GM12878 (cell line): ENCODE data around the gene SLC10A1. TPM values are rescaled to one million over a fixed set of nuclear protein-coding genes. Genes with fewer than 3 reads are reported as not detected.

Experiments used
- ATAC-seq: fragments of 200-7000 bp; cut with Tn5 transposase; 3 replicates; pipeline ENCODE4 v1.9.1; 2020; ENCODE audit warnings: mild to moderate bottlenecking, moderate library complexity
- BruUV-seq: library from RNA; stranded (reverse); fragments of 400-500 nt; replicated peaks from 2 replicates; lab custom pipeline; 2021; lab: Mats Ljungman, UMichigan
- CTCF ChIA-PET: fragments of 300-600 bp; sonication (Branson Sonifier 250); formaldehyde crosslinking; extraction: SDS; loops from one replicate; lab custom pipeline; 2021; ENCODE audit warnings: inconsistent platforms; lab: Yijun Ruan, JAX
- POLR2A ChIA-PET: fragments of 350-600 bp; formaldehyde crosslinking; extraction: SDS; loops from one replicate; lab custom pipeline; 2021; ENCODE audit warnings: inconsistent platforms; lab: Charles Lee
- RAD21 ChIA-PET: fragments of 300-600 bp; sonication (Branson Sonifier 250); formaldehyde crosslinking; loops from one replicate; lab custom pipeline; 2023; ENCODE audit warnings: antibody characterized with exemption; ENCODE audit not compliant: unreplicated experiment; lab: Charles Lee
- SMC1A ChIA-PET: fragments of 300-600 bp; sonication (Branson Sonifier 250); formaldehyde crosslinking; loops from one replicate; lab custom pipeline; 2023; ENCODE audit not compliant: unreplicated experiment, uncharacterized antibody; lab: Charles Lee
- DNase-seq: peaks from one replicate; pipeline ENCODE4 v3.0.0-alpha.2; 2011; ENCODE audit warnings: low read depth, low spot score
- FAIRE-seq: peaks from 3 replicates; lab custom pipeline; 2011; peaks lifted over from hg19 to GRCh38; lab: Jason Lieb, UNC
- H2AFZ ChIP-seq: 2 replicates; pipeline ENCODE4 v1.6.0; 2011; ENCODE audit warnings: low read depth, low read length, control low read depth; ENCODE audit not compliant: control insufficient read depth
- H3K27ac ChIP-seq: 2 replicates; pipeline ENCODE4 v1.5.1; 2011; ENCODE audit warnings: control low read depth; ENCODE audit not compliant: control insufficient read depth, insufficient read depth
- H3K27me3 ChIP-seq, 2 experiments: replicated peaks in 1 of 2; 2 replicates each; pipeline versions ENCODE4 v1.6.0 to v1.6.1; 2011; ENCODE audit warnings: low read length in 1 of 2; ENCODE audit not compliant: control insufficient read depth in 2 of 2, insufficient read depth in 2 of 2
- H3K36me3 ChIP-seq, 2 experiments: 2 replicates each; pipeline ENCODE4 v1.5.1; 2011; ENCODE audit warnings: low read length in 1 of 2; ENCODE audit not compliant: control insufficient read depth in 2 of 2, insufficient read depth in 2 of 2
- H3K4me1 ChIP-seq: 2 replicates; pipeline ENCODE4 v1.6.1; 2011; ENCODE audit warnings: mild to moderate bottlenecking, low read length, moderate library complexity, mixed read lengths; ENCODE audit not compliant: control insufficient read depth, insufficient read depth
- H3K4me2 ChIP-seq: 2 replicates; pipeline ENCODE4 v1.6.0; 2011; ENCODE audit warnings: control low read depth; ENCODE audit not compliant: control insufficient read depth, insufficient read depth
- H3K4me3 ChIP-seq: fragments of 200-600 bp; sonication (generic); 2 replicates; pipeline ENCODE4 v1.5.1; 2016
- H3K79me2 ChIP-seq: 2 replicates; pipeline ENCODE4 v1.6.0; 2011; ENCODE audit warnings: low read length; ENCODE audit not compliant: control insufficient read depth, insufficient read depth
- H3K9ac ChIP-seq: 2 replicates; pipeline ENCODE4 v1.8.0; 2011; ENCODE audit warnings: low read length, control low read depth, mixed read lengths; ENCODE audit not compliant: control insufficient read depth, insufficient read depth
- H3K9me3 ChIP-seq: replicated peaks from 3 replicates; pipeline ENCODE4 v1.5.1; 2011; ENCODE audit warnings: mild to moderate bottlenecking, low read length; ENCODE audit not compliant: control insufficient read depth, insufficient read depth
- H4K20me1 ChIP-seq: 2 replicates; pipeline ENCODE4 v1.6.0; 2011; ENCODE audit not compliant: control insufficient read depth, insufficient read depth
- BACH1 ChIP-seq: fragments of 450-650 bp; IDR thresholded peaks from 2 replicates; pipeline ENCODE4 v1.6.1; 2017; ENCODE audit warnings: mild to moderate bottlenecking, borderline replicate concordance
- CEBPB ChIP-seq, 2 experiments: fragments of 150-350 bp in 1 of 2; IDR thresholded peaks; 2 replicates each; pipeline ENCODE4 v1.6.1; 2012 to 2014; ENCODE audit warnings: low read depth in 2 of 2, low read length in 2 of 2, borderline replicate concordance in 1 of 2, inconsistent platforms in 1 of 2
- CHD4 ChIP-seq: fragments of 200-600 bp; sonication (generic); IDR thresholded peaks from 2 replicates; pipeline ENCODE4 v1.6.1; 2016; ENCODE audit warnings: mild to moderate bottlenecking
- IKZF1 ChIP-seq: fragments of 450-650 bp; conservative IDR thresholded peaks from 2 replicates; pipeline ENCODE4 v1.6.1; 2017; ENCODE audit warnings: antibody characterized with exemption, mild to moderate bottlenecking
- IKZF2 ChIP-seq, 2 experiments: fragments of 450-650 bp; IDR thresholded peaks; 2 replicates each; pipeline ENCODE4 v1.6.1; 2017; ENCODE audit warnings: mild to moderate bottlenecking in 2 of 2, moderate library complexity in 2 of 2
- LARP7 ChIP-seq: fragments of 450-650 bp; IDR thresholded peaks from 2 replicates; pipeline ENCODE4 v1.6.1; 2017; ENCODE audit warnings: mild to moderate bottlenecking
- MEF2A ChIP-seq: IDR thresholded peaks from 2 replicates; pipeline ENCODE4 v1.6.1; 2011; ENCODE audit warnings: low read depth, mild to moderate bottlenecking, low read length, moderate library complexity; ENCODE audit not compliant: insufficient read depth
- MXI1 ChIP-seq: fragments of 150-350 bp; IDR thresholded peaks from 2 replicates; pipeline ENCODE4 v1.6.1; 2011; ENCODE audit warnings: low read depth, mild to moderate bottlenecking, inconsistent platforms, low read length, improper control_type of control experiment
- NFXL1 ChIP-seq: fragments of 450-650 bp; IDR thresholded peaks from 2 replicates; pipeline ENCODE4 v1.6.1; 2017; ENCODE audit warnings: antibody characterized with exemption, mild to moderate bottlenecking, borderline replicate concordance
- NRF1 ChIP-seq: conservative IDR thresholded peaks from 2 replicates; pipeline ENCODE4 v1.6.1; 2011; ENCODE audit warnings: mild to moderate bottlenecking, low read depth, low read length, improper control_type of control experiment
- PAX8 ChIP-seq: fragments of 450-650 bp; IDR thresholded peaks from 2 replicates; pipeline ENCODE4 v1.6.1; 2017; ENCODE audit warnings: mild to moderate bottlenecking, moderate library complexity
- POLR2A ChIP-seq: IDR thresholded peaks from 2 replicates; pipeline ENCODE4 v1.6.1; 2011; ENCODE audit warnings: low read depth, mild to moderate bottlenecking, low read length
- RELA ChIP-seq: fragments of 450-650 bp; IDR thresholded peaks from 2 replicates; pipeline ENCODE4 v1.8.0; 2014; ENCODE audit warnings: borderline replicate concordance; ENCODE audit not compliant: partially characterized antibody
- SIN3A ChIP-seq: IDR thresholded peaks from 2 replicates; pipeline ENCODE4 v1.6.1; 2012; ENCODE audit warnings: low read depth, low read length, improper control_type of control experiment
- SPI1 ChIP-seq: IDR thresholded peaks from 2 replicates; pipeline ENCODE4 v1.6.1; 2011; ENCODE audit warnings: low read depth, mild to moderate bottlenecking, low read length, moderate library complexity, borderline replicate concordance; ENCODE audit not compliant: insufficient read depth
- SREBF2 ChIP-seq: IDR thresholded peaks from 2 replicates; pipeline ENCODE4 v1.6.1; 2012; ENCODE audit warnings: mild to moderate bottlenecking, low read length
- SUPT20H ChIP-seq: IDR thresholded peaks from 2 replicates; pipeline ENCODE4 v1.6.1; 2011; ENCODE audit warnings: low read depth, mild to moderate bottlenecking, low read length, moderate library complexity, borderline replicate concordance; ENCODE audit not compliant: control insufficient read depth
- YY1 ChIP-seq: IDR thresholded peaks from 2 replicates; pipeline ENCODE4 v1.6.1; 2011; ENCODE audit warnings: low read depth, mild to moderate bottlenecking, low read length
- WGBS: methylation state at CpG from one replicate; pipeline ENCODE4 v1.1.6; 2016; ENCODE audit warnings: low lambda C conversion rate; ENCODE audit not compliant: insufficient replicate concordance, insufficient coverage; ENCODE audit errors: missing lambda C conversion rate; 5-methylcytosine and 5-hydroxymethylcytosine counted together
- in situ Hi-C: fragments of 300-500 bp; cut with MboI; formaldehyde crosslinking; loops from 9 replicates; pipeline ENCODE4 v1.14.3; 2018; ENCODE audit warnings: mixed read lengths
- intact Hi-C: fragments of 100-400 bp; cut with micrococcal nuclease; formaldehyde crosslinking; loops from one replicate; pipeline ENCODE4 v1.14.2; 2022; ENCODE audit not compliant: unreplicated experiment
- polyA plus RNA-seq, 11 experiments: library from polyadenylated mRNA; depleted of rRNA in 4 of 11; unstranded in 6 of 11; stranded (reverse) in 5 of 11; fragments of >200 nt; fragmentation: Nextera tagmentation in 4 of 11; fragmentation: Illumina TruSeq in 1 of 11; extraction: Ambion mirVana in 4 of 11; extraction: Trizol in 1 of 11; gene quantifications; 1 replicate in 1 of 11; 2 replicates in 10 of 11; pipeline versions ENCODE4 v1.2.1 to v1.2.3, GENCODE V29; 2011 to 2016; ENCODE audit warnings: inconsistent platforms in 2 of 11, missing spikeins in 2 of 11, low read depth in 1 of 11
- total RNA-seq, 4 experiments: library from RNA; depleted of rRNA in 3 of 4; stranded (reverse); fragments of >200 nt in 3 of 4; fragmentation: Illumina TruSeq in 1 of 4; extraction: Trizol in 1 of 4; gene quantifications; 2 replicates each; pipeline versions ENCODE4 v1.2.1 to v1.2.3, GENCODE V29; 2013 to 2021
- TF ChIP-seq, protein P1 (sequence below): IDR thresholded peaks from 2 replicates; pipeline ENCODE4 v1.6.1; 2011; ENCODE audit warnings: borderline replicate concordance, low read depth, mild to moderate bottlenecking, moderate library complexity, low read length; ENCODE audit not compliant: insufficient read depth, poor library complexity, severe bottlenecking
- TF ChIP-seq, protein P2 (sequence below): fragments of 450-650 bp; IDR thresholded peaks from 2 replicates; pipeline ENCODE4 v1.6.1; 2016; ENCODE audit warnings: mild to moderate bottlenecking, moderate library complexity, borderline replicate concordance

SLC10A1 gene
- total and polyA plus RNA-seq, 10 of the 15 experiments (the other 5 are each of a cell fraction or from before 2014, with no cell fraction given) = 0.15 to 0.16 TPM; not detected in 8

DNA sequence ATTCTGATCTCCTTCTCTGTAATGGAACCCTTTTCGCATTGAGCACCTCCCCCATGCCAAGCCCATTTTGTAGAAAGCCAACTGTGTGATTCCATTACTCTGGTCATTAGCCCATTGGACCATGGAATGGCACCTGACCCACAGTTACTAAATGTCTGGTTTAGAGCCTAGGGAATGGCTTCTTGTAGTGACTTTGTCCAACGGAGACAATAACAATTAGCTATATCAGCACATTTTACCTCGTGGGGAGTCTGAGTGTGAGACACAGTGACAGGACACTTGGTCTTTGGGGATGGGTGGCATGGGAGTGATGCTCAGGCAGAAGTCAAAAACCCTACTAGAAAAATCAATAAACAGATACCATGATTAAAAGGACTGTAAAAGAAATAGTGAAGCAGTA, 10.4 kb downstream of the SLC10A1 start:
- Histone ChIP-seq H3K27me3 (no peaks in the 10 kb centered on the region), H3K4me2 (no peak overlapping the region), H3K9me3 (no peaks in the 10 kb centered on the region), H3K36me3 (no peaks in the 10 kb centered on the region; a peak in 1 of 4 replicates), H3K79me2 (no peaks in the 10 kb centered on the region), H3K9ac (no peak overlapping the region), H2AFZ (no peak overlapping the region), H4K20me1 (no peaks in the 10 kb centered on the region), H3K27ac (no peak overlapping the region), H3K4me1 (no peaks in the 10 kb centered on the region; the same call in 1 of the 2 replicates), H3K4me3 (no peak overlapping the region)
- intact Hi-C loops (no loop called here), in situ Hi-C loops (no loop called here)
- ChIA-PET SMC1A (no interaction called here), CTCF (interaction anchor here (1.4 kb wide), 1 partner anchor 230 kb away, joined by 3 read pairs; no protein-coding TSS in a partner anchor), POLR2A (no interaction called here), RAD21 (no interaction called here)
- DNase-seq = no peak
- TF ChIP-seq NRF1 (no peak), PAX8 (no peak), BACH1 (no peak), NFXL1 (no peak), SIN3A (no peak), SREBF2 (no peak), CEBPB (IDR thresholded peaks at IDR 0.05; ENCODE audit: borderline replicate concordance in 1 of 2, low read depth in 2 of 2, low read length in 2 of 2) (no peak), MXI1 (no peak), CHD4 (no peak), RELA (no peak), YY1 (no peak), MEF2A (no peak), LARP7 (no peak), POLR2A (no peak), IKZF2 (IDR thresholded peaks at IDR 0.05) (no peak), SUPT20H (no peak), IKZF1 (no peak), SPI1 (no peak)
- TF ChIP-seq, protein P1, sequence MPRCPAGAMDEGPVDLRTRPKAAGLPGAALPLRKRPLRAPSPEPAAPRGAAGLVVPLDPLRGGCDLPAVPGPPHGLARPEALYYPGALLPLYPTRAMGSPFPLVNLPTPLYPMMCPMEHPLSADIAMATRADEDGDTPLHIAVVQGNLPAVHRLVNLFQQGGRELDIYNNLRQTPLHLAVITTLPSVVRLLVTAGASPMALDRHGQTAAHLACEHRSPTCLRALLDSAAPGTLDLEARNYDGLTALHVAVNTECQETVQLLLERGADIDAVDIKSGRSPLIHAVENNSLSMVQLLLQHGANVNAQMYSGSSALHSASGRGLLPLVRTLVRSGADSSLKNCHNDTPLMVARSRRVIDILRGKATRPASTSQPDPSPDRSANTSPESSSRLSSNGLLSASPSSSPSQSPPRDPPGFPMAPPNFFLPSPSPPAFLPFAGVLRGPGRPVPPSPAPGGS = no peak
- TF ChIP-seq, protein P2, sequence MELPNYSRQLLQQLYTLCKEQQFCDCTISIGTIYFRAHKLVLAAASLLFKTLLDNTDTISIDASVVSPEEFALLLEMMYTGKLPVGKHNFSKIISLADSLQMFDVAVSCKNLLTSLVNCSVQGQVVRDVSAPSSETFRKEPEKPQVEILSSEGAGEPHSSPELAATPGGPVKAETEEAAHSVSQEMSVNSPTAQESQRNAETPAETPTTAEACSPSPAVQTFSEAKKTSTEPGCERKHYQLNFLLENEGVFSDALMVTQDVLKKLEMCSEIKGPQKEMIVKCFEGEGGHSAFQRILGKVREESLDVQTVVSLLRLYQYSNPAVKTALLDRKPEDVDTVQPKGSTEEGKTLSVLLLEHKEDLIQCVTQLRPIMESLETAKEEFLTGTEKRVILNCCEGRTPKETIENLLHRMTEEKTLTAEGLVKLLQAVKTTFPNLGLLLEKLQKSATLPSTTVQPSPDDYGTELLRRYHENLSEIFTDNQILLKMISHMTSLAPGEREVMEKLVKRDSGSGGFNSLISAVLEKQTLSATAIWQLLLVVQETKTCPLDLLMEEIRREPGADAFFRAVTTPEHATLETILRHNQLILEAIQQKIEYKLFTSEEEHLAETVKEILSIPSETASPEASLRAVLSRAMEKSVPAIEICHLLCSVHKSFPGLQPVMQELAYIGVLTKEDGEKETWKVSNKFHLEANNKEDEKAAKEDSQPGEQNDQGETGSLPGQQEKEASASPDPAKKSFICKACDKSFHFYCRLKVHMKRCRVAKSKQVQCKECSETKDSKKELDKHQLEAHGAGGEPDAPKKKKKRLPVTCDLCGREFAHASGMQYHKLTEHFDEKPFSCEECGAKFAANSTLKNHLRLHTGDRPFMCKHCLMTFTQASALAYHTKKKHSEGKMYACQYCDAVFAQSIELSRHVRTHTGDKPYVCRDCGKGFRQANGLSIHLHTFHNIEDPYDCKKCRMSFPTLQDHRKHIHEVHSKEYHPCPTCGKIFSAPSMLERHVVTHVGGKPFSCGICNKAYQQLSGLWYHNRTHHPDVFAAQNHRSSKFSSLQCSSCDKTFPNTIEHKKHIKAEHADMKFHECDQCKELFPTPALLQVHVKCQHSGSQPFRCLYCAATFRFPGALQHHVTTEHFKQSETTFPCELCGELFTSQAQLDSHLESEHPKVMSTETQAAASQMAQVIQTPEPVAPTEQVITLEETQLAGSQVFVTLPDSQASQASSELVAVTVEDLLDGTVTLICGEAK = no peak
- WGBS = 97% methylated on average over 3 of the region's 3 CpGs
- no peak for ATAC-seq
- no TSS peak for BruUV-seq
- FAIRE-seq = no peak
